Stimulated activated CD4-positive, alpha-beta T cell treated with anti-CD3 and anti-CD28 coated beads, Interleukin-4, amount 100 ng/mL, for 1 hour (primary cell): Measurements from ENCODE around the gene EIF4H.

ENCODE experiments used
- DNase-seq: peaks from one replicate; pipeline ENCODE4 v3.0.0-alpha.2; 2020

The EIF4H gene

DNA sequence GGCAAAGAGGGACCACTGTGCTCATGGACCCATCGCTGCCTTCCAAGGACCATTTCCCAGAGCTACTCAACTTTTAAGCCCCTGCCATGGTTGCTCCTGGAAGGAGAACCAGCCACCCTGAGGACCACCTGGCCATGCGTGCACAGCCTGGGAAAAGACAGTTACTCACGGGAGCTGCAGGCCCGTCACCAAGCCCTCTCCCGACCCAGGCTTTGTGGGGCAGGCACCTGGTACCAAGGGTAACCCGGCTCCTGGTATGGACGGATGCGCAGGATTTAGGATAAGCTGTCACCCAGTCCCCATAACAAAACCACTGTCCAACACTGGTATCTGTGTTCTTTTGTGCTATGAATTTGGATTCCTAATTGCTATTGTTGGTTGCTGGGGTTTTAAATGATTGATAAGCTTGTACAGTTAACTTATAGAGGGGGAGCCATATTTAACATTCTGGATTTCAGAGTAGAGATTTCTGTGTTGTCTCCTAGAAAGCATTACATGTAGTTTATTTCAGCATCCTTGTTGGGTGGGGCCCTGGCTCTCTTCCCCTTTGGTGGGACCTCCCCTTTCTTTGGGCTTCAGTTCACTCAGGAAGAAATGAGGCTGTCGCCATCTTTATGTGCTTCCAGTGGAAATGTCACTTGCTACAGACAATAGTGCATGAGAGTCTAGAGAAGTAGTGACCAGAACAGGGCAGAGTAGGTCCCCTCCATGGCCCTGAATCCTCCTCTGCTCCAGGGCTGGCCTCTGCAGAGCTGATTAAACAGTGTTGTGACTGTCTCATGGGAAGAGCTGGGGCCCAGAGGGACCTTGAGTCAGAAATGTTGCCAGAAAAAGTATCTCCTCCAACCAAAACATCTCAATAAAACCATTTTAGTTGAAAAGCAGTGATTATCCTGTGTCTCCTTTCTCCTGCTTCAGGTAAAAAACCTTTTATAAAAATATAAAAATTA is 55.1 kb downstream of the EIF4H start:
- DNase-seq = no peak

DNA sequence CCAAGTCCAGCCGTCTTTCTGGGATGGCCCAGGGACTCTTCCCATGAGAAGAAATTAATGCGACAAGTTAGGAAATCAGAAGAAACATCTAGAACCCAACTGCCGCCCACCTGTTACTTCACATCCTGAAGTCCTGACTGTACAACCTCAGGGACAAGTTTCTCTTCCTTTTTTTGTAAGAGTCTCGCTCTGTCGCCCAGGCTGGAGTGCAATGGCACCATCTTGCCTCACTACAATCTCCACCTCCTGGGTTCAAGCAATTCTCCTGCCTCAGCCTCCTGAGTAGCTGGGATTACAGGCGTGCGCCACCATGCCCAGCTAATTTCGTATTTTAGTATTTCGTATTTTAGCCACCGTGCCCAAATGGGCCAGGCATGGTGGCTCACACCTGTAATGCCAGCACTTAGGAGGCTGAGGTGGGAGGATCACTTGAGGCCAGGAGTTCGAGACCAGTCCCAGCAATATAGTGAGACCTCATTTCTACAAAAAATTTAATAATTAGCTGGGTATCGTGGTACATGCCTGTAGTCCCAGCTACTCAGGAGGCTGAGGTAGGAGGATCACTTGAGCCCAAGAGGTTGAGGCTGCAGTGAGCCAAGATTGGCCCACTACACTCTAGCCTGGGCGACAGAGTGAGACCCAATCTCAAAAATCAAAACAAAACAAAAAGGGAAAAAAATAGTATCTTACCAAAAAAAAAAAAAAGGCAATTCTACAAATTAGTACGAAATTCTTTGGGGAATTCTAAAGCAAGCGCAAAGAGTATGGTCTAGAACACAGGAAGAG is 56.5 kb downstream of the EIF4H start:
- no peak for DNase-seq

GRCh38 chr7:74231232-74231590 is 57.1 kb downstream of the EIF4H start:
- no peak for DNase-seq

GRCh38 chr7:74233655-74234285 is 59.6 kb downstream of the EIF4H start:
- no peak for DNase-seq

GRCh38 chr7:74235518-74236268 is 61.5 kb downstream of the EIF4H start:
- DNase-seq = no peak

- DNase-seq = no peak
Measured at GRCh38 chr7:74236284-74236683, 62.1 kb downstream of the EIF4H start.

- DNase-seq = no peak
Measured at GRCh38 chr7:74240482-74240881, 66.3 kb downstream of the EIF4H start.

GRCh38 chr7:74242122-74242443 is 67.9 kb downstream of the EIF4H start:
- no peak for DNase-seq

GRCh38 chr7:74246497-74246896 is 72.3 kb downstream of the EIF4H start:
- DNase-seq = no peak
